Nephron (organoid): ENCODE measurements around the gene TYROBP.

Experiments
- H3K27ac Mint-ChIP-seq, 3 experiments: 2 replicates each; pipeline ENCODE4 v1.8.0; 2020; ENCODE audit warnings: mixed read lengths in 3 of 3, mild to moderate bottlenecking in 2 of 3, moderate library complexity in 1 of 3
- H3K27me3 Mint-ChIP-seq: 2 replicates; pipeline ENCODE4 v1.8.0; 2021; ENCODE audit warnings: low read depth, mild to moderate bottlenecking, moderate library complexity, mixed read lengths
- H3K36me3 Mint-ChIP-seq: 2 replicates; pipeline ENCODE4 v1.8.0; 2020; ENCODE audit warnings: low read depth, mixed read lengths
- H3K4me1 Mint-ChIP-seq: 2 replicates; pipeline ENCODE4 v1.8.0; 2020; ENCODE audit warnings: mixed read lengths
- H3K4me3 Mint-ChIP-seq, 3 experiments: 2 replicates each; pipeline ENCODE4 v1.8.0; 2020; ENCODE audit warnings: mild to moderate bottlenecking in 3 of 3, mixed read lengths in 3 of 3, moderate library complexity in 2 of 3
- H3K9me3 Mint-ChIP-seq: 2 replicates; pipeline ENCODE4 v1.8.0; 2020; ENCODE audit warnings: mixed read lengths
- TF ChIP-seq, protein P1 (sequence below), 3 experiments: fragments of 200-600 bp; sonication (generic); IDR thresholded peaks; one replicate each; pipeline ENCODE4 v1.5.0; 2021; ENCODE audit warnings: antibody characterized with exemption in 3 of 3; ENCODE audit not compliant: unreplicated experiment in 3 of 3

The TYROBP gene

GRCh38 chr19:35939307-35940077 lies 31.4 kb upstream of the TYROBP start:
- Mint-ChIP-seq H3K36me3 (peaks cover 25% of the 10 kb centered on the region), H3K27ac (no peak overlapping the region), H3K4me1 (peaks cover 22% of the 10 kb centered on the region), H3K4me3 (no peak overlapping the region), H3K9me3 (no peaks in the 10 kb centered on the region), H3K27me3 (no peaks in the 10 kb centered on the region)
- TF ChIP-seq, protein P1, sequence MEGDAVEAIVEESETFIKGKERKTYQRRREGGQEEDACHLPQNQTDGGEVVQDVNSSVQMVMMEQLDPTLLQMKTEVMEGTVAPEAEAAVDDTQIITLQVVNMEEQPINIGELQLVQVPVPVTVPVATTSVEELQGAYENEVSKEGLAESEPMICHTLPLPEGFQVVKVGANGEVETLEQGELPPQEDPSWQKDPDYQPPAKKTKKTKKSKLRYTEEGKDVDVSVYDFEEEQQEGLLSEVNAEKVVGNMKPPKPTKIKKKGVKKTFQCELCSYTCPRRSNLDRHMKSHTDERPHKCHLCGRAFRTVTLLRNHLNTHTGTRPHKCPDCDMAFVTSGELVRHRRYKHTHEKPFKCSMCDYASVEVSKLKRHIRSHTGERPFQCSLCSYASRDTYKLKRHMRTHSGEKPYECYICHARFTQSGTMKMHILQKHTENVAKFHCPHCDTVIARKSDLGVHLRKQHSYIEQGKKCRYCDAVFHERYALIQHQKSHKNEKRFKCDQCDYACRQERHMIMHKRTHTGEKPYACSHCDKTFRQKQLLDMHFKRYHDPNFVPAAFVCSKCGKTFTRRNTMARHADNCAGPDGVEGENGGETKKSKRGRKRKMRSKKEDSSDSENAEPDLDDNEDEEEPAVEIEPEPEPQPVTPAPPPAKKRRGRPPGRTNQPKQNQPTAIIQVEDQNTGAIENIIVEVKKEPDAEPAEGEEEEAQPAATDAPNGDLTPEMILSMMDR (IDR thresholded peaks at IDR 0.05; ENCODE audit: unreplicated experiment in 3 of 3), result no peak

GRCh38 chr19:35938282-35939224 lies 30.5 kb upstream of the TYROBP start:
- TF ChIP-seq, protein P1 (IDR thresholded peaks at IDR 0.05; ENCODE audit: unreplicated experiment in 3 of 3), result no peak
- Mint-ChIP-seq H3K36me3 (peaks cover 17% of the 10 kb centered on the region), H3K4me3 (peak overlapping the region; percentile 87 to 88 (median 87)), H3K9me3 (no peaks in the 10 kb centered on the region), H3K4me1 (peaks cover 22% of the 10 kb centered on the region), H3K27me3 (no peaks in the 10 kb centered on the region), H3K27ac (peak overlapping the region; percentile 15 to 69 (median 39))

GRCh38 chr19:35937345-35938281 lies 29.5 kb upstream of the TYROBP start:
- Mint-ChIP-seq H3K4me3 (peak overlapping the region; percentile 87 to 88 (median 87)), H3K27ac (peak overlapping the region; percentile 15 to 69 (median 39)), H3K27me3 (no peaks in the 10 kb centered on the region), H3K4me1 (peaks cover 22% of the 10 kb centered on the region), H3K36me3 (peaks cover 10% of the 10 kb centered on the region), H3K9me3 (no peaks in the 10 kb centered on the region)
- TF ChIP-seq, protein P1 (IDR thresholded peaks at IDR 0.05; ENCODE audit: unreplicated experiment in 3 of 3), result no peak

DNA sequence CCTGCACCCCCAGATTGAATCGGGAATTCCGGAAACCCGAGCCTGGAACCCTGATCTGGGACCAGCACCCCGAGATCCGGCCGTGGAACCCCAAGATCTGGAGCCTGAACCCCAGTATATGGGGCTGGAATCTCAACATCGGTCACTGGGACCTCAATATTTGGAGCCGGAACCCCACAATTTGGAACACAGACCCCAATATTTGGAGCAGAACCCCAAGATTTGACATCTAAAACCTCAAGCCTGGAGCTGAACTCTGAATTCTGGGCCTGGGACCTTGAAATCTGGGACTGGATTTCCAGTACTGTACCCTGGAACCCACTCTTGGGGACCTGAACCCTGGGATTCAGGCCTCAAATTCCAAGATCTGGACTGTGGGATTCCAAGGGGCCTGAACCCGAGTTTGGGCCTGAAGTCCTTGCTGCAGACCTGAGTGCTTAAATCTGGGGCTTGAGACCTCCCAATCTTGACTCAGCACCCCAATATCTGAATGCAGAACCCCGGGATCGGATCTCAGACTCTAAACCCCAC lies 28.7 kb upstream of the TYROBP start:
- TF ChIP-seq, protein P1 (IDR thresholded peaks at IDR 0.05; ENCODE audit: unreplicated experiment in 3 of 3), result no peak
- peaks cover 22% of the 10 kb centered on the region for H3K4me1 Mint-ChIP-seq
- H3K27ac Mint-ChIP-seq, result no peak overlapping the region
- H3K27me3 Mint-ChIP-seq, result no peaks in the 10 kb centered on the region
- H3K9me3 Mint-ChIP-seq, result no peaks in the 10 kb centered on the region
- peaks cover 10% of the 10 kb centered on the region for H3K36me3 Mint-ChIP-seq
- H3K4me3 Mint-ChIP-seq, result peak overlapping the region; percentile 87 to 88 (median 87)
